Thyroid gland (tissue), 4 donors: ENCODE measurements around the gene KLF3.

ENCODE experiments used
- CTCF ChIP-seq, 6 experiments: fragments of 200-600 bp in 3 of 6; fragments of 450-650 bp in 3 of 6; sonication (generic) in 3 of 6; IDR thresholded peaks; one replicate each; pipeline ENCODE4 v1.5.1; 2016 to 2019; ENCODE audit warnings: antibody characterized with exemption in 6 of 6, mild to moderate bottlenecking in 2 of 6, inconsistent platforms in 1 of 6, moderate library complexity in 1 of 6
- POLR2A ChIP-seq, 2 donors: fragments of 450-650 bp; IDR thresholded peaks; one replicate each; pipeline ENCODE4 v1.6.1; 2017; ENCODE audit warnings: antibody characterized with exemption in 2 of 2, mild to moderate bottlenecking in 2 of 2, moderate library complexity in 1 of 2

GRCh38 chr4:38740303-38740702 lies 76.3 kb downstream of the KLF3 start:
- no peak for TF ChIP-seq CTCF (IDR thresholded peaks at IDR 0.05)
- TF ChIP-seq POLR2A (IDR thresholded peaks at IDR 0.05), result no peak
